Central memory CD8-positive, alpha-beta T cell (primary cell): ENCODE measurements around the gene CLEC2B.
"Not testable (repeated sequence)": the region's sequence is repeated elsewhere in the genome, so short reads cannot be mapped to it uniquely, and the experiment has no call there.

ENCODE experiments used
- ATAC-seq: fragments of 150-1000 bp; cut with Tn5 transposase; replicated peaks from 2 replicates; pipeline ENCODE4 v1.10.0; 2022; ENCODE audit warnings: mild to moderate bottlenecking, moderate FRiP score, moderate number of reproducible peaks; ENCODE audit not compliant: poor library complexity, severe bottlenecking; ENCODE audit errors: extremely low read depth
- DNase-seq, 2 donors: peaks; one replicate each; pipeline ENCODE4 v3.0.0; 2021; ENCODE audit warnings: low spot score in 2 of 2
- H3K27ac Mint-ChIP-seq: one replicate; pipeline ENCODE4 v1.8.0; 2022; ENCODE audit warnings: low read depth, mild to moderate bottlenecking, moderate library complexity, mixed read lengths
- H3K27me3 Mint-ChIP-seq: one replicate; pipeline ENCODE4 v1.8.0; 2022; ENCODE audit warnings: mixed read lengths
- H3K36me3 Mint-ChIP-seq: one replicate; pipeline ENCODE4 v1.8.0; 2022; ENCODE audit warnings: mild to moderate bottlenecking, moderate library complexity, mixed read lengths; ENCODE audit not compliant: insufficient read depth
- H3K4me1 Mint-ChIP-seq: one replicate; pipeline ENCODE4 v1.8.0; 2022; ENCODE audit warnings: mixed read lengths
- H3K4me3 Mint-ChIP-seq: one replicate; pipeline ENCODE4 v1.8.0; 2022; ENCODE audit warnings: mild to moderate bottlenecking, moderate library complexity, mixed read lengths
- H3K9me3 Mint-ChIP-seq: one replicate; pipeline ENCODE4 v1.8.0; 2022; ENCODE audit warnings: mixed read lengths

Gene CLEC2B

GRCh38 chr12:9888665-9889273 lies 19.6 kb upstream of the CLEC2B start:
- peaks cover 12% of the 10 kb centered on the region for H3K4me1 Mint-ChIP-seq
- ATAC-seq (peak; percentile 81), DNase-seq (no peak)
- peak overlapping the region; percentile 80 for H3K27ac Mint-ChIP-seq
- peak overlapping the region; percentile 9 for H3K4me3 Mint-ChIP-seq
- no peaks in the 10 kb centered on the region for H3K36me3 Mint-ChIP-seq
- no peaks in the 10 kb centered on the region for H3K9me3 Mint-ChIP-seq
- no peaks in the 10 kb centered on the region for H3K27me3 Mint-ChIP-seq

- no peaks in the 10 kb centered on the region for H3K9me3 Mint-ChIP-seq
- no peaks in the 10 kb centered on the region for H3K27me3 Mint-ChIP-seq
Measured at GRCh38 chr12:9883175-9883574, 14.0 kb upstream of the CLEC2B start.

GRCh38 chr12:9881988-9882387 lies 12.8 kb upstream of the CLEC2B start:
- DNase-seq (no peak), ATAC-seq (no peak)
- Mint-ChIP-seq H3K27me3 (no peaks in the 10 kb centered on the region), H3K9me3 (no peaks in the 10 kb centered on the region), H3K4me1 (peaks cover 4% of the 10 kb centered on the region), H3K36me3 (peaks cover 2% of the 10 kb centered on the region), H3K27ac (no peak overlapping the region), H3K4me3 (no peak overlapping the region)

More at GRCh38 chr12:9883175-9883574, 14.0 kb upstream of the CLEC2B start:
- ATAC-seq (no peak), DNase-seq (no peak)
- H3K36me3 Mint-ChIP-seq: peaks cover 2% of the 10 kb centered on the region
- peaks cover 4% of the 10 kb centered on the region for H3K4me1 Mint-ChIP-seq
- H3K4me3 Mint-ChIP-seq: no peak overlapping the region
- no peak overlapping the region for H3K27ac Mint-ChIP-seq

- no peak within 1 kb of the TSS for H3K4me3 Mint-ChIP-seq
- DNase-seq (no peak), ATAC-seq (no peak)
- peaks cover 2% of the 10 kb centered on the region for H3K36me3 Mint-ChIP-seq
- no peak within 1 kb of the TSS for H3K27ac Mint-ChIP-seq
- peaks cover 4% of the 10 kb centered on the region for H3K4me1 Mint-ChIP-seq
- H3K27me3 Mint-ChIP-seq: no peaks in the 10 kb centered on the region
- H3K9me3 Mint-ChIP-seq: no peaks in the 10 kb centered on the region
Measured at GRCh38 chr12:9881246-9881645, 12.1 kb upstream of the CLEC2B start, which contains the start of gene KLRF2. KLRF2 (plus strand) TSS chr12:9881489; CDS start chr12:9881596, 107 bp downstream.

GRCh38 chr12:9880532-9881078 lies 11.5 kb upstream of the CLEC2B start:
- no peaks in the 10 kb centered on the region for H3K9me3 Mint-ChIP-seq
- ATAC-seq (no peak), DNase-seq (no peak)

GRCh38 chr12:9876120-9876519 lies 7.0 kb upstream of the CLEC2B start:
- H3K27me3 Mint-ChIP-seq: not testable (repeated sequence)

More at GRCh38 chr12:9880532-9881078, 11.5 kb upstream of the CLEC2B start:
- Mint-ChIP-seq H3K4me3 (no peak overlapping the region), H3K36me3 (peaks cover 2% of the 10 kb centered on the region), H3K27me3 (no peaks in the 10 kb centered on the region), H3K27ac (no peak overlapping the region), H3K4me1 (peaks cover 4% of the 10 kb centered on the region)

GRCh38 chr12:9872742-9873141 lies 3.6 kb upstream of the CLEC2B start:
- DNase-seq: no peak
- Mint-ChIP-seq H3K4me1 (peaks cover 16% of the 10 kb centered on the region), H3K4me3 (no peak overlapping the region), H3K27me3 (no peaks in the 10 kb centered on the region), H3K36me3 (peaks cover 8% of the 10 kb centered on the region), H3K27ac (no peak overlapping the region), H3K9me3 (no peaks in the 10 kb centered on the region)
- no peak for ATAC-seq

More at GRCh38 chr12:9876120-9876519, 7.0 kb upstream of the CLEC2B start:
- H3K4me1 Mint-ChIP-seq, H3K9me3 Mint-ChIP-seq, H3K36me3 Mint-ChIP-seq, H3K27ac Mint-ChIP-seq, DNase-seq, ATAC-seq, H3K4me3 Mint-ChIP-seq: not testable (repeated sequence)

- H3K9me3 Mint-ChIP-seq: no peaks in the 10 kb centered on the region
Measured at GRCh38 chr12:9872162-9872561, 3.0 kb upstream of the CLEC2B start.

GRCh38 chr12:9870286-9870866 lies 1.2 kb upstream of the CLEC2B start:
- no peak for DNase-seq
- Mint-ChIP-seq H3K4me3 (peak overlapping the region; percentile 92), H3K4me1 (peaks cover 30% of the 10 kb centered on the region), H3K36me3 (peaks cover 16% of the 10 kb centered on the region), H3K9me3 (no peaks in the 10 kb centered on the region), H3K27me3 (no peaks in the 10 kb centered on the region), H3K27ac (peak overlapping the region; percentile 99)
- no peak for ATAC-seq

More at GRCh38 chr12:9872162-9872561, 3.0 kb upstream of the CLEC2B start:
- Mint-ChIP-seq H3K4me3 (no peak overlapping the region), H3K4me1 (peaks cover 16% of the 10 kb centered on the region), H3K27ac (no peak overlapping the region), H3K36me3 (peaks cover 10% of the 10 kb centered on the region), H3K27me3 (no peaks in the 10 kb centered on the region)
- no peak for DNase-seq
- no peak for ATAC-seq

GRCh38 chr12:9868951-9869306 lies 225 bp downstream of the CLEC2B start:
- ATAC-seq: no peak
- Mint-ChIP-seq H3K36me3 (peaks cover 19% of the 10 kb centered on the region), H3K4me3 (peak overlapping the region; percentile 92), H3K9me3 (no peaks in the 10 kb centered on the region), H3K27ac (peak overlapping the region; percentile 99), H3K4me1 (peaks cover 44% of the 10 kb centered on the region), H3K27me3 (no peaks in the 10 kb centered on the region)
- DNase-seq: no peak

GRCh38 chr12:9868311-9868801 lies 798 bp downstream of the CLEC2B start:
- no peaks in the 10 kb centered on the region for H3K27me3 Mint-ChIP-seq
- no peak for DNase-seq
- H3K36me3 Mint-ChIP-seq: peaks cover 22% of the 10 kb centered on the region
- ATAC-seq: no peak
- H3K4me1 Mint-ChIP-seq: peaks cover 50% of the 10 kb centered on the region
- H3K4me3 Mint-ChIP-seq: peak overlapping the region; percentile 92
- peak overlapping the region; percentile 99 for H3K27ac Mint-ChIP-seq
- H3K9me3 Mint-ChIP-seq: no peaks in the 10 kb centered on the region

GRCh38 chr12:9867531-9867930 lies 1.6 kb downstream of the CLEC2B start:
- H3K27ac Mint-ChIP-seq: peak overlapping the region; percentile 95
- DNase-seq (no peak), ATAC-seq (no peak)
- H3K27me3 Mint-ChIP-seq: no peaks in the 10 kb centered on the region
- H3K36me3 Mint-ChIP-seq: peaks cover 29% of the 10 kb centered on the region
- H3K9me3 Mint-ChIP-seq: no peaks in the 10 kb centered on the region
- H3K4me3 Mint-ChIP-seq: peak overlapping the region; percentile 92
- H3K4me1 Mint-ChIP-seq: peaks cover 58% of the 10 kb centered on the region

GRCh38 chr12:9866860-9867269 lies 2.3 kb downstream of the CLEC2B start:
- Mint-ChIP-seq H3K4me3 (peak overlapping the region; percentile 92), H3K27ac (peak overlapping the region; percentile 95), H3K27me3 (no peaks in the 10 kb centered on the region), H3K4me1 (peaks cover 59% of the 10 kb centered on the region), H3K9me3 (no peaks in the 10 kb centered on the region), H3K36me3 (peaks cover 32% of the 10 kb centered on the region)
- ATAC-seq (no peak), DNase-seq (no peak)
